Smooth muscle cell (in vitro differentiated cells): ENCODE data around the gene CACNA1C. TPM values are rescaled to one million over a fixed set of nuclear protein-coding genes. Genes with fewer than 3 reads are reported as not detected.

Source experiments
- DNase-seq: peaks from one replicate; lab custom pipeline; 2025; ENCODE audit not compliant: unreplicated experiment; lab: John Stamatoyannopoulos, UW
- H2AFZ ChIP-seq: fragments of 200-600 bp; sonication (generic); 2 replicates; pipeline ENCODE4 v1.6.0; 2016; ENCODE audit warnings: antibody characterized with exemption, low read depth, mild to moderate bottlenecking
- H3F3A ChIP-seq: fragments of 200-600 bp; sonication (generic); 2 replicates; pipeline ENCODE4 v1.6.0; 2017; ENCODE audit warnings: antibody characterized with exemption, low read depth
- H3K27ac ChIP-seq: fragments of 200-600 bp; sonication (generic); 2 replicates; pipeline ENCODE4 v1.5.1; 2016; ENCODE audit warnings: low read depth, mild to moderate bottlenecking
- H3K27me3 ChIP-seq: fragments of 200-600 bp; sonication (generic); 2 replicates; pipeline ENCODE4 v1.6.1; 2016; ENCODE audit warnings: low read depth, mild to moderate bottlenecking
- H3K36me3 ChIP-seq: fragments of 200-600 bp; sonication (generic); 2 replicates; pipeline ENCODE4 v1.5.1; 2016; ENCODE audit warnings: low read depth
- H3K4me1 ChIP-seq: fragments of 200-600 bp; sonication (generic); 2 replicates; pipeline ENCODE4 v1.5.1; 2016; ENCODE audit warnings: low read depth
- H3K4me2 ChIP-seq: fragments of 200-600 bp; sonication (generic); 2 replicates; pipeline ENCODE4 v1.6.0; 2016; ENCODE audit warnings: mild to moderate bottlenecking
- H3K4me3 ChIP-seq: fragments of 200-600 bp; sonication (generic); 2 replicates; pipeline ENCODE4 v1.5.1; 2016; ENCODE audit warnings: mild to moderate bottlenecking
- H3K79me2 ChIP-seq: fragments of 200-600 bp; sonication (generic); 2 replicates; pipeline ENCODE4 v1.6.0; 2016; ENCODE audit warnings: low read depth, mild to moderate bottlenecking
- H3K9ac ChIP-seq: fragments of 200-600 bp; sonication (generic); 2 replicates; pipeline ENCODE4 v1.6.0; 2016; ENCODE audit warnings: low read depth
- H3K9me3 ChIP-seq: fragments of 200-600 bp; sonication (generic); replicated peaks from 2 replicates; pipeline ENCODE4 v1.5.1; 2016; ENCODE audit warnings: low read depth
- H4K20me1 ChIP-seq: fragments of 200-600 bp; sonication (generic); 2 replicates; pipeline ENCODE4 v1.6.0; 2016; ENCODE audit warnings: low read depth
- CTCF ChIP-seq: fragments of 200-600 bp; sonication (generic); IDR thresholded peaks from 2 replicates; pipeline ENCODE4 v1.5.1; 2017; ENCODE audit warnings: borderline replicate concordance, mild to moderate bottlenecking, antibody characterized with exemption; ENCODE audit not compliant: insufficient read depth, poor library complexity, severe bottlenecking
- WGBS: methylation state at CpG from one replicate; pipeline ENCODE4 v1.1.7; 2016; ENCODE audit warnings: low lambda C conversion rate; 5-methylcytosine and 5-hydroxymethylcytosine counted together
- polyA plus RNA-seq: library from polyadenylated mRNA; unstranded; fragments of >200 nt; fragmentation: Nextera tagmentation; extraction: Ambion mirVana; gene quantifications from 2 replicates; pipeline ENCODE4 v1.2.1, GENCODE V29; 2016
- total RNA-seq: library from RNA; depleted of rRNA; stranded (reverse); fragments of >200 nt; gene quantifications from 2 replicates; pipeline ENCODE4 v1.2.3, GENCODE V29; 2014

Gene CACNA1C
- total and polyA plus RNA-seq, 2 experiments from 2014 or later = 1.6 to 4.5 TPM

- no peak for TF ChIP-seq CTCF
- Histone ChIP-seq H3K79me2 (no peaks in the 10 kb centered on the region), H3K27me3 (no peaks in the 10 kb centered on the region), H3K4me1 (no peaks in the 10 kb centered on the region), H3K4me2 (no peak overlapping the region), H3K4me3 (no peak overlapping the region), H3K9me3 (no peaks in the 10 kb centered on the region), H3K36me3 (no peaks in the 10 kb centered on the region), H3K27ac (no peak overlapping the region), H2AFZ (no peak overlapping the region), H3K9ac (no peak overlapping the region), H3F3A (no peaks in the 10 kb centered on the region), H4K20me1 (no peaks in the 10 kb centered on the region)
- WGBS = 94% methylated on average over 10 of the region's 10 CpGs
- DNase-seq = no peak
Observed at GRCh38 chr12:2108975-2109671, 56.3 kb downstream of the CACNA1C start.

DNA sequence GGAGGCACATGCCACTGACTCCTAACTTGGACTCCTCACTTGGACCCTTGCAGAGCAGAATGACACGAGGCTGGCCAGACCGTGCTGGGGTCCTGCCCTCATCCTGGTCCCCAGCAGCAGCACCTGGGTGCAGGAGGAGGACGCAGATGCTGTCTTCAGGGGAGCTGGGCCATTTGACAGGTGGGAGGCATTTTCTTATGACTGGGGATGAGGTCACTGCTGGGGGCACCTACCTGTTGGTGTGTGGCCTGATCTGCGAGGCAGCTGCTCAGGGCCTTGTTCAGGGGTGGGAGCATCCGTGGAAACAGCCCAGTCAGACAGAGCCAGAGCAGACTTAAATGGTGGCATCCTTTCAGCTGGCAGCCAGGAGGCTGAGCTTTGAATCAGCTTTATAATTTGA lies 57.3 kb downstream of the CACNA1C start:
- Histone ChIP-seq H2AFZ (no peak overlapping the region), H3F3A (no peaks in the 10 kb centered on the region), H3K4me1 (no peaks in the 10 kb centered on the region), H3K4me3 (no peak overlapping the region), H3K27ac (no peak overlapping the region), H3K79me2 (no peaks in the 10 kb centered on the region), H3K36me3 (no peaks in the 10 kb centered on the region), H4K20me1 (no peaks in the 10 kb centered on the region), H3K27me3 (no peaks in the 10 kb centered on the region), H3K4me2 (no peak overlapping the region), H3K9me3 (no peaks in the 10 kb centered on the region), H3K9ac (no peak overlapping the region)
- no peak for TF ChIP-seq CTCF
- no peak for DNase-seq
- WGBS = 93% methylated on average over 5 of the region's 5 CpGs

DNA sequence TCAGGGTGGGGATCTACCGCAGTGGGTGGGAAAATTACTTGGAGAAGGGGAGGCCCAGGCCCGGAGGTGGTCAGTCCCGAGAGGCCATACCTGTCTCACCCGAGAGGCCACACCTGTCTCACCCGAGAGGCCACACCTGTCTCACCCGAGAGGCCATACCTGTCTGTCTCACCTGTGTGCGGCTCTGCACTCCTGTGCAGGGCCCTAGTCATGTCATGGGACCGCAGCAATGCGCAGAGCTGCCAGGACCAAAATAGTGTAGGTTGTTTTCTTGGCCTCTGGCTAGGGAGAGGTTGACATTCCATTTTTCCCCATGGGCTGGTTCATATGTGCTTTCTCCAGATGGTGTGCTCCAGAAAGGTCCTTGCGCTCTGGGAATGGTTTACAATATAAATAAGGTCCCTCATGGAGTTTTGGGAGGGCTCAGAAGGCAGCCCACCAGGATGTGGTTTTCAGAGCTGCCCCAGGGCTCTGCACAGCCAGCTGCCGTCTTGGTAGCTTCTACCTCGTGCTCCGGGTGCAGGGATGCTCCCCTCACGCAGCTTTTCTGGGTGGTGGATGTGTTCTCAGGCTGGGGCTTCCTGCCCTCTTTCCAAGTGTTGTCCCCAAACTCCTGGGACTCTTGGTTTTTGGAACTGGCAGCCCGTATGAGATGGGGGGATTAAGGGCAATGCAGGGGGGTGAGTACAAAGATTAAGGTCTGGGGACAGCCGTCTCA lies 58.2 kb downstream of the CACNA1C start:
- Histone ChIP-seq H4K20me1 (no peaks in the 10 kb centered on the region), H3K36me3 (no peaks in the 10 kb centered on the region), H3F3A (no peaks in the 10 kb centered on the region), H3K27me3 (no peaks in the 10 kb centered on the region), H3K4me3 (no peak overlapping the region), H3K9ac (no peak overlapping the region), H3K4me1 (no peaks in the 10 kb centered on the region), H3K9me3 (no peaks in the 10 kb centered on the region), H3K4me2 (no peak overlapping the region), H2AFZ (no peak overlapping the region), H3K27ac (no peak overlapping the region), H3K79me2 (no peaks in the 10 kb centered on the region)
- 93% methylated on average over 16 of the region's 16 CpGs for WGBS
- no peak for TF ChIP-seq CTCF
- no peak for DNase-seq
